SK-N-SH treated with all-trans-retinoic acid at 6 μM for 48 hours (cell line): ENCODE results near the gene IGLL1.

Source experiments
- BACH2 ChIP-seq: fragments of 250-450 bp; sonication (Bioruptor Pico); IDR thresholded peaks from 2 replicates; pipeline ENCODE4 v1.9.0; 2021; ENCODE audit warnings: mild to moderate bottlenecking, borderline replicate concordance
- TSHZ2 ChIP-seq: fragments of 250-450 bp; sonication (Bioruptor Pico); IDR thresholded peaks from 2 replicates; pipeline ENCODE4 v1.5.0; 2020; ENCODE audit warnings: mild to moderate bottlenecking, moderate library complexity
- ZFP3 ChIP-seq: fragments of 250-450 bp; sonication (Bioruptor Pico); IDR thresholded peaks from 2 replicates; pipeline ENCODE4 v1.5.0; 2020; ENCODE audit warnings: mild to moderate bottlenecking, moderate library complexity

- TF ChIP-seq BACH2 (CRISPR knock-in tag) (no peak), TSHZ2 (CRISPR knock-in tag) (no peak), ZFP3 (CRISPR knock-in tag) (no peak)
Observed at GRCh38 chr22:23562186-23562585, 17.9 kb downstream of the IGLL1 start.
